Suprapubic skin (tissue), 3 donors: ENCODE results near the gene FIGN.

ENCODE experiments used
- POLR2A ChIP-seq, 2 donors: fragments of 450-650 bp; IDR thresholded peaks; one replicate each; pipeline ENCODE4 v1.6.1; 2017; ENCODE audit warnings: antibody characterized with exemption in 2 of 2, mild to moderate bottlenecking in 2 of 2, moderate library complexity in 2 of 2
- TF ChIP-seq, protein P1 (sequence below), 2 donors: fragments of 200-600 bp in 1 of 2; fragments of 450-650 bp in 1 of 2; sonication (generic) in 1 of 2; IDR thresholded peaks; one replicate each; pipeline ENCODE4 v1.5.1; 2016 to 2019; ENCODE audit warnings: antibody characterized with exemption in 2 of 2, mild to moderate bottlenecking in 1 of 2, moderate library complexity in 1 of 2

- TF ChIP-seq, protein P1, sequence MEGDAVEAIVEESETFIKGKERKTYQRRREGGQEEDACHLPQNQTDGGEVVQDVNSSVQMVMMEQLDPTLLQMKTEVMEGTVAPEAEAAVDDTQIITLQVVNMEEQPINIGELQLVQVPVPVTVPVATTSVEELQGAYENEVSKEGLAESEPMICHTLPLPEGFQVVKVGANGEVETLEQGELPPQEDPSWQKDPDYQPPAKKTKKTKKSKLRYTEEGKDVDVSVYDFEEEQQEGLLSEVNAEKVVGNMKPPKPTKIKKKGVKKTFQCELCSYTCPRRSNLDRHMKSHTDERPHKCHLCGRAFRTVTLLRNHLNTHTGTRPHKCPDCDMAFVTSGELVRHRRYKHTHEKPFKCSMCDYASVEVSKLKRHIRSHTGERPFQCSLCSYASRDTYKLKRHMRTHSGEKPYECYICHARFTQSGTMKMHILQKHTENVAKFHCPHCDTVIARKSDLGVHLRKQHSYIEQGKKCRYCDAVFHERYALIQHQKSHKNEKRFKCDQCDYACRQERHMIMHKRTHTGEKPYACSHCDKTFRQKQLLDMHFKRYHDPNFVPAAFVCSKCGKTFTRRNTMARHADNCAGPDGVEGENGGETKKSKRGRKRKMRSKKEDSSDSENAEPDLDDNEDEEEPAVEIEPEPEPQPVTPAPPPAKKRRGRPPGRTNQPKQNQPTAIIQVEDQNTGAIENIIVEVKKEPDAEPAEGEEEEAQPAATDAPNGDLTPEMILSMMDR (IDR thresholded peaks at IDR 0.05): no peak
- TF ChIP-seq POLR2A (IDR thresholded peaks at IDR 0.05): no peak
Observed at GRCh38 chr2:163553601-163554000, 182.2 kb downstream of the FIGN start.
